ENCODE data around the gene CUZD1.

- TF ChIP-seq POLR2AphosphoS5 (IDR thresholded peaks at IDR 0.05; ENCODE audit: low read depth, low read length), result no peak
- TF ChIP-seq POLR2A (IDR thresholded peaks at IDR 0.05; ENCODE audit: low read depth, low read length), result no peak
These were observed 31.6 kb upstream of the CUZD1 start for GRCh38 chr10:122877264-122877663.

Measured in GM12892 (cell line).